Heart right ventricle (tissue), 16 donors: Measurements from ENCODE around the gene RPS27. TPM values are rescaled to one million over a fixed set of nuclear protein-coding genes. Genes with fewer than 3 reads are reported as not detected.

Experiments used
- ATAC-seq, 8 donors: fragments of 200-7000 bp; cut with Tn5 transposase; one replicate each; pipeline ENCODE4 v1.9.1; 2020; ENCODE audit warnings: mild to moderate bottlenecking in 8 of 8, moderate library complexity in 8 of 8, moderate number of reproducible peaks in 1 of 8
- DNase-seq, 2 donors: peaks; one replicate each; pipeline ENCODE4 v3.0.0-alpha.2; 2020
- H3K27ac ChIP-seq, 10 donors: fragments of 200-600 bp; sonication (generic) in 2 of 10; one replicate each; pipeline versions ENCODE4 v1.5.0 to v1.8.0; 2020 to 2022; ENCODE audit warnings: mild to moderate bottlenecking in 3 of 10
- H3K27me3 ChIP-seq, 7 donors: fragments of 200-600 bp; one replicate each; pipeline ENCODE4 v1.8.0; 2021 to 2022; ENCODE audit warnings: mild to moderate bottlenecking in 2 of 7
- H3K36me3 ChIP-seq, 9 donors: fragments of 200-600 bp; sonication (generic) in 1 of 9; one replicate each; pipeline versions ENCODE4 v1.5.0 to v1.8.0; 2020 to 2022; ENCODE audit warnings: mild to moderate bottlenecking in 2 of 9
- H3K4me1 ChIP-seq, 9 donors: fragments of 200-600 bp; sonication (generic) in 1 of 9; one replicate each; pipeline versions ENCODE4 v1.5.0 to v1.8.0; 2020 to 2022; ENCODE audit warnings: mild to moderate bottlenecking in 4 of 9
- H3K4me3 ChIP-seq, 10 donors: fragments of 200-600 bp; sonication (generic) in 2 of 10; one replicate each; pipeline versions ENCODE4 v1.5.0 to v1.8.0; 2020 to 2022; ENCODE audit warnings: mild to moderate bottlenecking in 7 of 10, moderate library complexity in 2 of 10
- H3K9me3 ChIP-seq, 11 donors: fragments of 200-600 bp in 10 of 11; sonication (generic) in 2 of 11; one replicate each; pipeline versions ENCODE4 v1.5.0 to v1.8.0; 2013 to 2022; ENCODE audit warnings: mild to moderate bottlenecking in 2 of 11, control low read depth in 1 of 11, moderate library complexity in 1 of 11
- CTCF ChIP-seq, 9 donors: fragments of 200-600 bp; sonication (generic) in 2 of 9; IDR thresholded peaks; one replicate each; pipeline versions ENCODE4 v1.5.0 to v1.8.0; 2021 to 2022; ENCODE audit warnings: antibody characterized with exemption in 9 of 9, mild to moderate bottlenecking in 5 of 9, moderate library complexity in 1 of 9
- WGBS, 2 donors: extraction: QIAGEN DNeasy Blood & Tissue Kit; methylation state at CpG; one replicate each; pipeline ENCODE4 v1.1.7; 2013; ENCODE audit warnings: inconsistent platforms in 1 of 2; 5-methylcytosine and 5-hydroxymethylcytosine counted together
- intact Hi-C, 10 donors: fragments of 100-400 bp; cut with DNase I; formaldehyde crosslinking; loops; one replicate each; pipeline versions ENCODE4 v1.11.1 to v1.14.2; 2022
- polyA plus RNA-seq, 2 donors: library from polyadenylated mRNA; stranded (reverse); fragments of 200-250 nt; gene quantifications; one replicate each; pipeline ENCODE4 v1.2.3, GENCODE V29; 2013
- total RNA-seq, 10 donors: library from RNA; stranded (reverse); fragmentation: NEBNext Ultra II Directional in 3 of 10; extraction: Animal tissue kit (Norgen Biotek cat#: 25700) in 3 of 10; gene quantifications; one replicate each; pipeline versions ENCODE4 v1.2.1 to v1.2.4, GENCODE V29; 2021 to 2023
- donor health status: Arrhythmogenic right ventricular cardiomyopathy.
- donor health status: ischemic (EF 13 %, LVEDD 7.1; RV severe dilation, severe dysfunction).
- donor health status: healthy with polysubstance abuse.
- donor health status: DM: no; HTN: yes; CAD: no.
- donor health status: DM: no; HTN: no; CAD: no.
- donor health status: ischemic (EF 25% LVEDD 6.9; RV normal size, moderate dysfunction).
- donor health status: ischemic (EF 25% LVEDD 5.7; RV mildly dilated, moderate dysfunction).
- donor health status: healthy.
- donor health status: DM: yes; HTN: yes; CAD: no.
- donor health status: Ischemic cardiomyopathy.
- donor health status: ischemic (EF 35%, LVEDD 5.7; RV mildly dilated, moderate dysfunction).
- donor health status: nonischemic (EF 11% LVEDD 7.7; RV severe dilation, severe dysfunction).
- donor health status: DM: yes; HTN: yes; CAD: no.
- donor health status: PGD.
- donor health status: ischemic (EF 29% LVEDD 5.4; RV normal size, mild dysfunction).
- donor health status: nonischemic (EF 23%, LVEDD 6.1; RV moderate dilation, normal function).

Gene RPS27
- total and polyA plus RNA-seq, 12 donors = 586 to 8,165 (median 744) TPM

GRCh38 chr1:153984123-153984894 is 6.3 kb upstream of the RPS27 start:
- 60 to 62% methylated on average over 6 of the region's 6 CpGs for WGBS, 2 donors
- H3K4me3 ChIP-seq = peak overlapping the region in 5 of 10 donors; percentile 53 to 71 (median 64)
- H3K36me3 ChIP-seq = peaks cover 0 to 39% (median 0%) of the 10 kb centered on the region in 9 donors
- peaks cover 8 to 43% (median 19%) of the 10 kb centered on the region in 9 donors for H3K4me1 ChIP-seq
- H3K9me3 ChIP-seq = no peaks in the 10 kb centered on the region
- no peak for TF ChIP-seq CTCF (IDR thresholded peaks at IDR 0.05)
- intact Hi-C loops = loop anchor here in 4 of 10 donors (5.0 to 10.0 kb wide), 4 partner anchors 62 to 310 kb away; partner anchors contain the start of genes ILF2 (in 2 of the 4), NPR1 (in 2 of the 4) and GATAD2B (in 1 of the 4)
- DNase-seq (no peak), ATAC-seq (no peak)
- H3K27ac ChIP-seq = peak overlapping the region in 7 of 10 donors; percentile 74 to 91 (median 89)
- no peaks in the 10 kb centered on the region for H3K27me3 ChIP-seq

- peaks cover 8 to 49% (median 24%) of the 10 kb centered on the region in 9 donors for H3K4me1 ChIP-seq
- intact Hi-C loops = loop anchor here in 9 of 10 donors (5.0 to 10.0 kb wide), 6 partner anchors 188 to 478 kb away; partner anchors contain the start of genes NPR1 (in 6 of the 9) and ILF2 (in 3 of the 9)
- WGBS, 2 donors = 16 to 17% methylated on average over 7 of the region's 7 CpGs
- TF ChIP-seq CTCF (IDR thresholded peaks at IDR 0.05) = no peak
- H3K9me3 ChIP-seq = no peaks in the 10 kb centered on the region
- peak overlapping the region; percentile 38 to 91 (median 88) for H3K27ac ChIP-seq
- peak in 5 of 8 donors; percentile 2 to 55 (median 4) for ATAC-seq
- peaks cover 0 to 33% (median 0%) of the 10 kb centered on the region in 9 donors for H3K36me3 ChIP-seq
- DNase-seq = no peak
- H3K27me3 ChIP-seq = no peaks in the 10 kb centered on the region
- H3K4me3 ChIP-seq = peak overlapping the region; percentile 53 to 74 (median 68)
Observed at GRCh38 chr1:153985341-153985912, 5.1 kb upstream of the RPS27 start.

DNA sequence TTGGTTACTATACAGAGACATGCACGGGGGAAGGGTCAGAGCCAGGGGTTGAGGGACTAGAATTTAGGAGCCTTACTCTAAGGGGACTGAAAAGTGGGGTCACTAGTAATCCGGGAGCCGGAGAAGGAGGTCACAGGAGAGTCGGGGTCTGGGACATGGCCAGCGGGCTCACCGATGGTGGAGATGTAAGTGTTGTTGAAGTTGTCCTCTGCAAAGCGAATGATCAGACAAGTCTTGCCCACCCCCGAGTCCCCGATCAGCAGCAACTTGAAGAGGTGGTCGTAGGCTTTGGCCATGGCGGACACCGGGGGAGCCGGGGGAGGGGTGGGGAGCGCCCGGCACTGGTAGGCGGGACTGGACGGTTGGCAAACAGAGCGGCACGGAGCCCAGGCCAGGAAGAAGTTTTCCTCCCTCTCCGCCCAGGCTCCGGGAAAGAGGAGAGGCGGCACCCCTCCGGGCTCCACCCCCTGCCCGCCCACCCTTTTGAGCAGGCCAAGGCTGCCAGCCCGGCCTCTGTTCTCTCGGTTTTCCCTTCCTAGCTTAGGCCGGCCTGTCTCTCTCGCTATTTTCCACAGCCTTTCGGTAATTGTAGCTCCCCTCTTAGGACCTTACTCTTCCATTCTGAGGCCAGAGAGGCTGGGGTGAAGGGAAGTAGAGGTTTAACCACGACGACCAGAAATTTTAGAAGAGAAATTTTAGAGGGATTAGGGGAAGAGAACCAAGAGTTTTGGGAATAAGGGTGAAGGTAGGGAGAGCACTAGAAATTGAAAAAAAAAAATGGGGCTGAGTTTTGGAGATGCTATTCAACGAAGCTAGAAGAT is 4.4 kb upstream of the RPS27 start, which contains the start of gene RAB13:
Gene RAB13 (minus strand): TSS at position 399 of the 821 bp plus-strand sequence. CDS start 103 bp downstream, at position 296.
- 1% methylated on average over 25 to 32 of the region's 32 CpGs for WGBS, 2 donors
- peak; percentile 87 to 88 for DNase-seq
- Histone ChIP-seq H3K4me3 (peak within 1 kb of the TSS; percentile 53 to 74 (median 68)), H3K27me3 (no peaks in the 10 kb centered on the region), H3K4me1 (peaks cover 8 to 46% (median 26%) of the 10 kb centered on the region in 9 donors), H3K27ac (peak within 1 kb of the TSS; percentile 38 to 91 (median 88)), H3K36me3 (peaks cover 0 to 26% (median 0%) of the 10 kb centered on the region in 9 donors), H3K9me3 (no peaks in the 10 kb centered on the region)
- TF ChIP-seq CTCF (IDR thresholded peaks at IDR 0.05) = no peak
- intact Hi-C loops = loop anchor here (1.0 to 10.0 kb wide), 10 partner anchors 189 to 479 kb away; partner anchors contain the start of genes NPR1 (in 9 of the 10) and ILF2 (in 3 of the 10)
- peak; percentile 82 to 90 (median 86) for ATAC-seq
